HepG2 (cell line): ENCODE measurements around the gene FOXN3.

Source experiments
- AHR ChIP-seq: IDR thresholded peaks from 2 replicates; pipeline ENCODE4 v1.6.1; 2018; ENCODE audit warnings: missing genetic modification reagents, missing compliant biosample characterization
- BCLAF1 ChIP-seq: fragments of 450-650 bp; IDR thresholded peaks from 2 replicates; pipeline ENCODE4 v1.6.1; 2017; ENCODE audit warnings: mild to moderate bottlenecking
- CTCF ChIP-seq: sonication (generic); formaldehyde crosslinking; IDR thresholded peaks from 2 replicates; pipeline ENCODE4 v1.5.0; 2020; ENCODE audit warnings: mild to moderate bottlenecking, missing genetic modification reagents, moderate library complexity
- JUN ChIP-seq: sonication (generic); formaldehyde crosslinking; IDR thresholded peaks from 2 replicates; pipeline ENCODE4 v1.4.0; 2020; ENCODE audit warnings: mild to moderate bottlenecking, missing genetic modification reagents
- MEIS1 ChIP-seq: sonication (generic); formaldehyde crosslinking; IDR thresholded peaks from 2 replicates; pipeline ENCODE4 v1.9.0; 2021; ENCODE audit warnings: mild to moderate bottlenecking, missing genetic modification reagents, moderate library complexity, borderline replicate concordance
- NFKBIZ ChIP-seq: IDR thresholded peaks from 2 replicates; pipeline ENCODE4 v1.6.1; 2018; ENCODE audit warnings: missing genetic modification reagents, missing compliant biosample characterization
- NPAS2 ChIP-seq: sonication (generic); formaldehyde crosslinking; IDR thresholded peaks from 2 replicates; pipeline ENCODE4 v1.8.0; 2022; ENCODE audit warnings: mild to moderate bottlenecking, missing genetic modification reagents, borderline replicate concordance
- ZNF350 ChIP-seq: sonication (generic); formaldehyde crosslinking; IDR thresholded peaks from 2 replicates; pipeline ENCODE4 v1.4.0; 2020; ENCODE audit warnings: mild to moderate bottlenecking, low read depth, missing genetic modification reagents, borderline replicate concordance
- ZNF367 ChIP-seq: sonication (generic); formaldehyde crosslinking; IDR thresholded peaks from 2 replicates; pipeline ENCODE4 v1.4.0; 2020; ENCODE audit warnings: missing genetic modification reagents, borderline replicate concordance
- ZNF431 ChIP-seq: sonication (generic); formaldehyde crosslinking; IDR thresholded peaks from 2 replicates; pipeline ENCODE4 v1.9.0; 2022; ENCODE audit warnings: missing genetic modification reagents, low read depth, mild to moderate bottlenecking, borderline replicate concordance
- ZNF619 ChIP-seq: sonication (generic); formaldehyde crosslinking; IDR thresholded peaks from 2 replicates; pipeline ENCODE4 v1.4.0; 2020; ENCODE audit warnings: mild to moderate bottlenecking, missing genetic modification reagents
- ZNF766 ChIP-seq: sonication (generic); formaldehyde crosslinking; IDR thresholded peaks from 2 replicates; pipeline ENCODE4 v1.5.0; 2020; ENCODE audit warnings: missing genetic modification reagents, borderline replicate concordance
- ZNF883 ChIP-seq: sonication (generic); formaldehyde crosslinking; IDR thresholded peaks from 2 replicates; pipeline ENCODE4 v1.5.1; 2020; ENCODE audit warnings: mild to moderate bottlenecking, missing genetic modification reagents; ENCODE audit errors: not compliant biosample characterization

- no peak for TF ChIP-seq CTCF (CRISPR knock-in tag)
- no peak for TF ChIP-seq JUN (CRISPR knock-in tag)
- no peak for TF ChIP-seq MEIS1 (CRISPR knock-in tag)
- no peak for TF ChIP-seq ZNF350 (CRISPR knock-in tag)
- TF ChIP-seq ZNF367 (CRISPR knock-in tag), result no peak
- TF ChIP-seq NFKBIZ (CRISPR knock-in tag), result no peak
- no peak for TF ChIP-seq BCLAF1
- no peak for TF ChIP-seq ZNF431
- TF ChIP-seq NPAS2 (CRISPR knock-in tag), result no peak
- no peak for TF ChIP-seq AHR (CRISPR knock-in tag)
- no peak for TF ChIP-seq ZNF883 (CRISPR knock-in tag)
- TF ChIP-seq ZNF766 (CRISPR knock-in tag), result no peak
- TF ChIP-seq ZNF619, result no peak
These were observed 149.4 kb downstream of the FOXN3 start for GRCh38 chr14:89267656-89268055.
